ENCODE data around the gene CLASRP. TPM values are rescaled to one million over a fixed set of nuclear protein-coding genes. Genes with fewer than 3 reads are reported as not detected.

CLASRP gene
- polyA plus RNA-seq, 3 donors = 2.2 to 152 (median 4.1) TPM

DNA sequence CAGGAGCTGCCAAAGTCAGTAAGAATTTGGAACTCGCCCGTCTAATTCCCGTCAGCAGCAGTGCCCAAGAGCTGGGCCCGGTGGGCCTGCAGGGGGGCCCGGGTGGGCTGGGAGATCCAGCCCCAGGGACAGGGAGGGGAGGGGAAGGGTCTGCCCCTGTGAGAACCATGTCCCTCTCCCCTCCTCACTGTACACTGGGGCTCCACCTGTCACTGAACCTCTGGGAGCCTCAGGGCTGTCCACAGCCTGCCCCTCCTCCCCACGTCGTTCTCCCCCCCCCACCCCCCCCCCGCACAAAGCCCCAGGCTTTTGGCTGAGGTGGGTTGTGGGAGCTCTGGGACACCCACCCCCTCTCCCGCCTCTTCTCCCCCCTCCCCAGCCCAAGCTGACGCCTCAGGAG, 29.2 kb downstream of the CLASRP start:
- peaks cover 86 to 96% of the 10 kb centered on the region in 2 donors for H3K36me3 ChIP-seq (replicated peaks in 1 of 2; ENCODE audit: control insufficient read depth in 1 of 2, insufficient read depth in 2 of 2, low read length in 2 of 2)
- peak overlapping the region in 1 of 7 donors; percentile 31 for H3K27ac Mint-ChIP-seq
- H3K4me3 ChIP-seq (replicated peaks in 1 of 3; ENCODE audit: low read depth in 2 of 3, low read length in 3 of 3) = no peak overlapping the region
- H3K36me3 Mint-ChIP-seq = peaks cover 57 to 95% of the 10 kb centered on the region in 2 donors
- peaks cover 37% of the 10 kb centered on the region for H3K79me2 ChIP-seq (ENCODE audit: insufficient read depth, low read length)
- no peaks in the 10 kb centered on the region for H3K27me3 Mint-ChIP-seq (ENCODE audit: low read depth in 3 of 3)
- H2AFZ ChIP-seq (ENCODE audit: insufficient read depth, low read depth, low read length, poor library complexity, severe bottlenecking) = no peak overlapping the region
- TF ChIP-seq, protein P1, sequence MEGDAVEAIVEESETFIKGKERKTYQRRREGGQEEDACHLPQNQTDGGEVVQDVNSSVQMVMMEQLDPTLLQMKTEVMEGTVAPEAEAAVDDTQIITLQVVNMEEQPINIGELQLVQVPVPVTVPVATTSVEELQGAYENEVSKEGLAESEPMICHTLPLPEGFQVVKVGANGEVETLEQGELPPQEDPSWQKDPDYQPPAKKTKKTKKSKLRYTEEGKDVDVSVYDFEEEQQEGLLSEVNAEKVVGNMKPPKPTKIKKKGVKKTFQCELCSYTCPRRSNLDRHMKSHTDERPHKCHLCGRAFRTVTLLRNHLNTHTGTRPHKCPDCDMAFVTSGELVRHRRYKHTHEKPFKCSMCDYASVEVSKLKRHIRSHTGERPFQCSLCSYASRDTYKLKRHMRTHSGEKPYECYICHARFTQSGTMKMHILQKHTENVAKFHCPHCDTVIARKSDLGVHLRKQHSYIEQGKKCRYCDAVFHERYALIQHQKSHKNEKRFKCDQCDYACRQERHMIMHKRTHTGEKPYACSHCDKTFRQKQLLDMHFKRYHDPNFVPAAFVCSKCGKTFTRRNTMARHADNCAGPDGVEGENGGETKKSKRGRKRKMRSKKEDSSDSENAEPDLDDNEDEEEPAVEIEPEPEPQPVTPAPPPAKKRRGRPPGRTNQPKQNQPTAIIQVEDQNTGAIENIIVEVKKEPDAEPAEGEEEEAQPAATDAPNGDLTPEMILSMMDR (IDR thresholded peaks at IDR 0.05) = no peak
- no peaks in the 10 kb centered on the region for H3K27me3 ChIP-seq (ENCODE audit: control insufficient read depth in 2 of 2, insufficient read depth in 2 of 2, low read length in 2 of 2)
- H3K4me3 Mint-ChIP-seq = no peak overlapping the region
- peaks cover 0 to 3% (median 0%) of the 10 kb centered on the region in 7 donors for H3K9me3 Mint-ChIP-seq
- DNase-seq = no peak
- peaks cover 94% of the 10 kb centered on the region for H4K20me1 ChIP-seq (ENCODE audit: insufficient read depth, low read length)
- no peak overlapping the region for H3K4me2 ChIP-seq (replicated peaks; ENCODE audit: extremely low read depth, low read length, poor library complexity, severe bottlenecking)
- intact Hi-C loops (cut with micrococcal nuclease) = no loop called here
- no peak overlapping the region for H3K9ac ChIP-seq (ENCODE audit: insufficient read depth, low read length, poor library complexity, severe bottlenecking)
- no peaks in the 10 kb centered on the region for H3K9me3 ChIP-seq (replicated peaks in 1 of 2; ENCODE audit: control insufficient read depth in 1 of 2, insufficient read depth in 1 of 2, low read length in 2 of 2)
- 92% methylated on average over 2 of the region's 10 CpGs for WGBS (ENCODE audit: insufficient coverage)
- H3K4me1 ChIP-seq (ENCODE audit: control insufficient read depth in 1 of 2, insufficient read depth in 2 of 2, low read length in 2 of 2) = no peaks in the 10 kb centered on the region
- H3K4me1 Mint-ChIP-seq = peaks cover 7% of the 10 kb centered on the region
- no peak overlapping the region for H3K27ac ChIP-seq (ENCODE audit: low read depth in 1 of 2, low read length in 2 of 2)

DNA sequence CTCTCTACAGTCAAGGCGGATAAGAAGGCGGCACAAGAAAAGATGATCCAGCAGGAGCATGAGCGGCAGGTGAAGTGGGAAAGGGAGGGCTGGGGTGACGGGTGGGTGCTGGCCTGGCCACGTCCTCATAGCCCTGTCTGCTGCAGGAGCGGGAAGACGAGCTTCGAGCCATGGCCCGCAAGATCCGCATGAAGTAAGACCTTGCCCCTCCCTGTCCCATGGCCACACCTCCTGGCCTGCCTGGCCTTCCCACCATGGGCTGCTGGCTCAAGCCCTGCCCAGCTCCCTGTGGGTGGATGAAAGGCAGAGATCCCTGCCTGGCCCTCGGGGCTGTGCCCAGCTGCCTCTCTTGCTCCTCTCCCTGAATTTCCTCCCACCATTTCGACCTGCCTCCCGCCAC, 30.2 kb downstream of the CLASRP start:
- peaks cover 81 to 86% of the 10 kb centered on the region in 2 donors for H3K36me3 ChIP-seq (replicated peaks in 1 of 2; ENCODE audit: control insufficient read depth in 1 of 2, insufficient read depth in 2 of 2, low read length in 2 of 2)
- Mint-ChIP-seq H3K27ac (peak overlapping the region; percentile 7 to 78 (median 54)), H3K27me3 (ENCODE audit: low read depth in 3 of 3) (no peaks in the 10 kb centered on the region), H3K36me3 (peaks cover 53 to 89% of the 10 kb centered on the region in 2 donors), H3K9me3 (peaks cover 0 to 3% (median 0%) of the 10 kb centered on the region in 7 donors), H3K4me3 (no peak overlapping the region), H3K4me1 (peaks cover 8% of the 10 kb centered on the region)
- intact Hi-C loops (cut with micrococcal nuclease) = no loop called here
- H4K20me1 ChIP-seq (ENCODE audit: insufficient read depth, low read length) = peaks cover 88% of the 10 kb centered on the region
- WGBS (ENCODE audit: insufficient coverage) = 77% methylated on average over 10 of the region's 13 CpGs
- H2AFZ ChIP-seq (ENCODE audit: insufficient read depth, low read depth, low read length, poor library complexity, severe bottlenecking) = no peak overlapping the region
- peaks cover 38% of the 10 kb centered on the region for H3K79me2 ChIP-seq (ENCODE audit: insufficient read depth, low read length)
- no peaks in the 10 kb centered on the region for H3K27me3 ChIP-seq (ENCODE audit: control insufficient read depth in 2 of 2, insufficient read depth in 2 of 2, low read length in 2 of 2)
- DNase-seq = no peak
- TF ChIP-seq, protein P1 (IDR thresholded peaks at IDR 0.05) = no peak
- no peak overlapping the region for H3K4me3 ChIP-seq (replicated peaks in 1 of 3; ENCODE audit: low read depth in 2 of 3, low read length in 3 of 3)
- no peak overlapping the region for H3K9ac ChIP-seq (ENCODE audit: insufficient read depth, low read length, poor library complexity, severe bottlenecking)
- no peaks in the 10 kb centered on the region for H3K9me3 ChIP-seq (replicated peaks in 1 of 2; ENCODE audit: control insufficient read depth in 1 of 2, insufficient read depth in 1 of 2, low read length in 2 of 2)
- no peak overlapping the region for H3K4me2 ChIP-seq (replicated peaks; ENCODE audit: extremely low read depth, low read length, poor library complexity, severe bottlenecking)
- no peak overlapping the region for H3K27ac ChIP-seq (ENCODE audit: low read depth in 1 of 2, low read length in 2 of 2)
- peaks cover 2 to 4% of the 10 kb centered on the region in 2 donors for H3K4me1 ChIP-seq (ENCODE audit: control insufficient read depth in 1 of 2, insufficient read depth in 2 of 2, low read length in 2 of 2)

Measured in CD14-positive monocyte (primary cell).